AG10803 (cell line): ENCODE data around the gene HDX.
A peak's percentile ranks its signal among the peaks of the same experiment; 100 is the strongest.

Experiments
- DNase-seq: peaks from one replicate; pipeline ENCODE4 v3.0.0; 2010; ENCODE audit warnings: low read depth
- H3K4me3 ChIP-seq: 2 replicates; pipeline ENCODE4 v1.5.1; 2011; ENCODE audit warnings: mild to moderate bottlenecking, low read length, control low read depth
- CTCF ChIP-seq: conservative IDR thresholded peaks from 2 replicates; pipeline ENCODE4 v1.5.1; 2011; ENCODE audit warnings: mild to moderate bottlenecking, low read length, control low read depth, inconsistent platforms

The HDX gene

GRCh38 chrX:84363663-84364062 is 138.6 kb downstream of the HDX start:
- DNase-seq, result peak; percentile 0
- TF ChIP-seq CTCF, result no peak
- H3K4me3 ChIP-seq, result peak overlapping the region; percentile 41

- peak overlapping the region; percentile 41; the same call in 1 of the 2 replicates for H3K4me3 ChIP-seq
- no peak for TF ChIP-seq CTCF
- peak; percentile 35 for DNase-seq
These were observed 139.2 kb downstream of the HDX start for GRCh38 chrX:84363051-84363450.

GRCh38 chrX:84362184-84362838 is 139.9 kb downstream of the HDX start:
- DNase-seq, result peak; percentile 62
- H3K4me3 ChIP-seq, result no peak overlapping the region
- no peak for TF ChIP-seq CTCF

GRCh38 chrX:84358271-84358670 is 144.0 kb downstream of the HDX start:
- no peak for DNase-seq
- no peak for TF ChIP-seq CTCF
- no peak overlapping the region for H3K4me3 ChIP-seq

- H3K4me3 ChIP-seq, result no peak overlapping the region
- no peak for TF ChIP-seq CTCF
- no peak for DNase-seq
These were observed 145.0 kb downstream of the HDX start for GRCh38 chrX:84357296-84357695.

GRCh38 chrX:84340968-84341367 is 161.3 kb downstream of the HDX start:
- TF ChIP-seq CTCF, result no peak
- peak; percentile 31 for DNase-seq

GRCh38 chrX:84339507-84340364 is 162.5 kb downstream of the HDX start:
- H3K4me3 ChIP-seq, result no peak overlapping the region
- peak; percentile 48 for TF ChIP-seq CTCF
- DNase-seq, result peak; percentile 22

More at GRCh38 chrX:84340968-84341367, 161.3 kb downstream of the HDX start:
- no peak overlapping the region for H3K4me3 ChIP-seq
